Thyroid gland (tissue), 4 donors: Measurements from ENCODE around the gene GABRE.

Source experiments
- POLR2A ChIP-seq, 2 donors: fragments of 450-650 bp; IDR thresholded peaks; one replicate each; pipeline ENCODE4 v1.6.1; 2017; ENCODE audit warnings: antibody characterized with exemption in 2 of 2, mild to moderate bottlenecking in 2 of 2, moderate library complexity in 1 of 2
- TF ChIP-seq, protein P1 (sequence below), 6 experiments: fragments of 200-600 bp in 3 of 6; fragments of 450-650 bp in 3 of 6; sonication (generic) in 3 of 6; IDR thresholded peaks; one replicate each; pipeline ENCODE4 v1.5.1; 2016 to 2019; ENCODE audit warnings: antibody characterized with exemption in 6 of 6, mild to moderate bottlenecking in 2 of 6, inconsistent platforms in 1 of 6, moderate library complexity in 1 of 6

DNA sequence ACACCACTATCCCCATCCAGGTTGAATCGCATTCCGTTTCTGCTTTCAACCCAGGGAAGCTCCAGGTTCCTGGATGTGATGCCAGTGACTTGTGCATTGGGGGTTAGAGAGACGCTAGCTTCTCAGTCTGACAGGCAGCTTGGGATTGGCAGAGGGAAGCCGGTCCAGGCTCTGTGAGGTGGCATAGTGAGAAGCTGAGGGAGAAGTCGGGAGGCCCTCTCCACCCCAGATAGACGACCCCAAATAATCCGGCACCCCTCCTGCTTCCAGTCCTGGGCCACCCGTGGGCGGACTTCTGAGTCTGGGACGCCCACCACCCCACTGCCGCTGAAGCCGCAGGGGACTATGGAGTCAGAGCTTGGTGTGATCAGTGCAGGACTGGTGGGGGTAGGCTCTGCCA is 54.4 kb downstream of the GABRE start:
- TF ChIP-seq, protein P1, sequence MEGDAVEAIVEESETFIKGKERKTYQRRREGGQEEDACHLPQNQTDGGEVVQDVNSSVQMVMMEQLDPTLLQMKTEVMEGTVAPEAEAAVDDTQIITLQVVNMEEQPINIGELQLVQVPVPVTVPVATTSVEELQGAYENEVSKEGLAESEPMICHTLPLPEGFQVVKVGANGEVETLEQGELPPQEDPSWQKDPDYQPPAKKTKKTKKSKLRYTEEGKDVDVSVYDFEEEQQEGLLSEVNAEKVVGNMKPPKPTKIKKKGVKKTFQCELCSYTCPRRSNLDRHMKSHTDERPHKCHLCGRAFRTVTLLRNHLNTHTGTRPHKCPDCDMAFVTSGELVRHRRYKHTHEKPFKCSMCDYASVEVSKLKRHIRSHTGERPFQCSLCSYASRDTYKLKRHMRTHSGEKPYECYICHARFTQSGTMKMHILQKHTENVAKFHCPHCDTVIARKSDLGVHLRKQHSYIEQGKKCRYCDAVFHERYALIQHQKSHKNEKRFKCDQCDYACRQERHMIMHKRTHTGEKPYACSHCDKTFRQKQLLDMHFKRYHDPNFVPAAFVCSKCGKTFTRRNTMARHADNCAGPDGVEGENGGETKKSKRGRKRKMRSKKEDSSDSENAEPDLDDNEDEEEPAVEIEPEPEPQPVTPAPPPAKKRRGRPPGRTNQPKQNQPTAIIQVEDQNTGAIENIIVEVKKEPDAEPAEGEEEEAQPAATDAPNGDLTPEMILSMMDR (IDR thresholded peaks at IDR 0.05) = no peak
- no peak for TF ChIP-seq POLR2A (IDR thresholded peaks at IDR 0.05)
